ENCODE measurements around the gene TRIP10.

The TRIP10 gene

DNA sequence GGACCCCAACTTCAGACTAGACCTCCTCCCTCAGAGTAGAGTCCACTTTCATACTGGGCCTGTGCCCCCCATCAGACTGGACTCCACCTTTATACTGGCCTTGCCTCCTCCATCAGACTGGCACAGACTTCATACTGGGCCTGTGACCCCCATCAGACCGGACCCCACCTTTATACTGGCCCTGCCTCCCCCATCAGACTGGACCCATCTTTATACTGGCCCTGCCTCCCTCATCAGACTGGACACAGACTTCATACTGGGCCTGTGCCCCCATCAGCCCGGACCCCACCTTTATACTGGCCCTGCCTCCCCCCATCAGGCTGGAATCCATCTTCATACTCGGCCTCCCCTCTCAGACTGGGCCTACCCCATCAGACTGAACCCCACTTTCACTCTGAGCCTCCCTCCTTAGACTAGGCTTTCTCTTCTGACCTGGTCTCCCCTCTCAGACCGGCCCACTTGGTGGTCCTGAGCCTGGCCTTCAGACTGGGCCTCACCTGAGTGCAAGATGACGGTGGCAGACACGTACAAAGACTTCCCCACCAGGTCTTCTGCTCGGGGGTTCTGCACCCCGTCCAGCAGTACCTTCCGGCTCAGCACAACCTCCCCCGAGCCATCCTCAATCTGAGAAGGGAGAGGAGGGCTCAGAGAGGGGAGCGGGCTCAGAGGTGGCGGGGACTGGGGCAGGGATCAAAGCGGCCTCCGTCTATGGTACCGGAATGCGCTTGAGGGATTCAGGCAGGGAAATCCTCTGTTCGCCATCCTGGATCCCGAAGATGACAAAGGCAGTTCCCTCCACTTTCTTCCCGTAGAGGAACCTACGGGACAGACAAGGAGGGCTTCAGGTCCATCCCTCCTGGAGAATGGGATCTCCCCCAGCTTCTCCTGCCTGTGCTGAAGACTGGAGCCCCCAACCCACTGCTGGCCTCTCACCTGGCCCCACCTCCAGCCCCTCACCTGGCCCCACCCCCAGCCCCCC is 26.5 kb upstream of the TRIP10 start:
- DNase-seq: no peak

DNA sequence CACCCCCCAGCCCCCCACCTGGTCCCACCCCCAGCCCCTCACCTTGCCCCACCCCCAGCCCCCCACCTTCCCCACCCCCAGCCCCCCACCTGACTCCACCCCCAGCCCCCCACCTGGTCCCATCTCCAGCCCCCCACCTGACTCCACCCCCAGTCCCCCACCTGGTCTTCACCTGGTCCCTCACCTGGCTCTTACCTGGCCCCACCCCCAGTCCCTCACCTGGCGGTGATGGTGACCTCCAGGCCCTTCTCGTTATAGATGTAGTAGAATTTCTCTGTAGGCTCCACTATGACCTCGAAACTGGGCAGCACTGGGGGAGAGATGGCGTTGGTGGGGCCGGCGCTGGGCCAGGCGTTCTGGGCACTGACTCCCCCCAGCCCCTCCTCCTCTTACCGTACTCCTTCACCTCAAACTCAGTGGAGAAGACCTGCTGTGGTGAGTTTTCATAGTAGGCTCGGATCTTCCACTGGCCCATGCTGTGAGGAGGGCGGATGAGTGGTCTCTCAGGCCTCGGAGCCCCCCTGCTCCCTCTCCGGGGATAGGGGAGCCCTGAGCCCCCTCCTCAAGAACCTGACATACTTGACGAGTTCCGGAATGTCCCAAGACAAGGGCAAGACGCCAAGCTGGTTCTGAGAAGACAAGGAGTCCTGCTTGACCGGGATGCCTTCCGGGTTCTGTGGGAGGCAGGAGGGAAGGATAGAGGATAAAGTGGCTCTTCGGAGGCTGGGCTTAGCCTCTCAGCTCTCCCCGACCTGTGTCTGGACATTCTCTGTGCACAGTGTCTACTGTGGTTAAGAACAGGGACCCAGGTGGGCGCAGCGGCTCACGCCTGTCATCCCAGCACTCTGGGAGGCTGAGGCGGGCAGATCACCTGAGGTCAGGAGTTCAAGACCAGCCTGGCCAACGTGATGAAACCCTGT is 25.4 kb upstream of the TRIP10 start:
- no peak for DNase-seq

DNA sequence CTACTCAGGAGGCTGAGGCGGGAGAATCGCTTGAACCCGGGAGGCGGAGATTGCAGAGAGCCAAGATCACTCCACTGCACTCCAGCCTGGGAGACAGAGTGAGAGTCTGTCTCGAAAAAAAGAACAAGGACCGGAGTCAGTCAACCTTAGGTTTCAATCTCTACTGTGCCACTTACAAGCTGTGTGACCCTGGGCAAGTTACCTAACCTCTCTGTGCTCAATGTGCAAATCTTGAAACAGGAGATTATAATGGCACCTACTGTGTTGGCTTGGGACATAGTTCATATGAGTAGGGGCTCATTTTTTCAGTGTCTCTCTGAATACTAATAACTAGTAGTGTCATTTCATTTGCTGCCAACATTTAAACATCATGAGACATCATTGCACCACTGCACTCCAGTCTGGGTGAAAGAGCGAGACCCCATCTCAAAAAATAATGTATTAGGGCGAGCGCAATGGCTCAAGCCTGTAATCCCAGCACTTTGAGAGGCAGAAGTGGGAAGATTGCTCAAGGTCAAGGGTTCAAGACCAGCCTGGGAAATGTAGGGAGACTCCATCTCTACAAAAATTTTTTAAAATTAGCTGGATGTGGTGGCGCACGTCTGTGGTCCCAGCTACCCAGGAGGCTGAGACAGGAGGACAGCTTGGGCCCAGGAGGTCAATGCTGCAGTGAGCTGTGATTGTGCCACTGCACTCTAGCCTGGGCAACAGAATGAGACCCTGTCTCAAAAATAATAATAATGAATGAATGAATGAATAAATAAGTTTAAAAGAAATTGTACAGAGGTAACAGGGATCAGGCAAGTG is 24.5 kb upstream of the TRIP10 start:
- no peak for DNase-seq

DNA sequence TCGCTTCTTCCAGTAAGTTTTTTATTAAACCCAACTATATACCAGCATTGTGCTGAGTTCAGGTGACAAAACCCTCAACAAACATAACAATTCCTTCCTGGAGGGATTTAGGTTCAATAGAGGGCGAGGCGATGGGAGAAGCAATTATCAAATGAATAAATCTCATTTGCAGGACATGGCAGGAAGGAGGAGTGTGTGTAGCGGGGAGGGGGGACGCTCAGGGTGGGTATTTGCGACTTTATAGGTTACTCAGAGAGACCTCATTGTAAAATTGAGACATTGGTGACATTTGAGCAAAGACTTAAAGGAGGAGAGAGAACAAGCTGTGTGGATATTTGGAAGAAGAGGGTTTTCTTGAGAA is 22.9 kb upstream of the TRIP10 start:
- no peak for DNase-seq

DNA sequence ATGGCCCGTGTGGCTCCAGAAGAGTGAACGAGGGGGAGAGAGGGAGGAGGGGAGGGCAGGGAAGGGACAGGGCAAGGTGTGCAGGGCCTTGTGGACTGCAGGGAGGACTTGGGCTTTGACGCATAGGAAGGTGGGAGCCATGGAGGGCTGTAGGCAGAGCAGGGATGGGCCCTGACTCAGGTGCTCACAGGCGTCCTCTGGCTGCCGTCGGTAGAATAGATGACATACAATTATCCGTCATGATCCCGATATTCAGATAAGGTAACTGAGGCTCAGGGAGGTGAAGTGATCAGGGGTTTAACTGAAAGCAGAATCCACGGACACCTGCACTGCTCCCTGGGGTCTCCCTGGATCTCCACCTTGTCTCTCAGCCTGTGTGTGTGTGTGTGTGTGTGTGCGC is 22.4 kb upstream of the TRIP10 start:
- DNase-seq: no peak

DNA sequence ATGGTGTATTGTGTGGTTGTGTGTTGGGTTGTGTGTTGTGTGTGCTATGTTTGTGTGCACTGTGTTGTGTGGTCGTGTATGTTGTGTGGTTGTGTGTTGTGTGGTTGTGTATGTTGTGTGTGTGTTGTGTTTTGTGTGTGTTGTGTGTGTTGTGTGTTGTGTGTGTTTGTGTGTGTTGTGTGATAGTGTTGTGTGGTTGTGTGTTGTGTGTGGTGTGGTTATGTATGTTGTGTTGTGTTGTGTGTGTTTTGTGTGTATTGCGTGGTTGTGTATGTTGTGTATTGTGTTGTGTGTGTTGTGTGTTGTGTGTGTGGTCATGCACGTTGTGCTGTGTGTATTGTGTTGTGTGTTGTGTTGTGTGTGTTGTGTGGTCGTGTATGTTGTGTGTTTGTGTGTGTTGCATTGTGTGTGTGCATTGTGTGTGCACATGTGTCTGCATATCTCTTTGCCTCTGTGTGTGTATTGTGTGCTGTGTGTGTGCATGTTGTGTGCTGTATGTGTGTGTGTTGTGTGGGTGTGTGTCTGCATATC is 22.0 kb upstream of the TRIP10 start:
- no peak for DNase-seq

- no peak for DNase-seq
Measured at GRCh38 chr19:6718111-6718740, 21.3 kb upstream of the TRIP10 start.

DNA sequence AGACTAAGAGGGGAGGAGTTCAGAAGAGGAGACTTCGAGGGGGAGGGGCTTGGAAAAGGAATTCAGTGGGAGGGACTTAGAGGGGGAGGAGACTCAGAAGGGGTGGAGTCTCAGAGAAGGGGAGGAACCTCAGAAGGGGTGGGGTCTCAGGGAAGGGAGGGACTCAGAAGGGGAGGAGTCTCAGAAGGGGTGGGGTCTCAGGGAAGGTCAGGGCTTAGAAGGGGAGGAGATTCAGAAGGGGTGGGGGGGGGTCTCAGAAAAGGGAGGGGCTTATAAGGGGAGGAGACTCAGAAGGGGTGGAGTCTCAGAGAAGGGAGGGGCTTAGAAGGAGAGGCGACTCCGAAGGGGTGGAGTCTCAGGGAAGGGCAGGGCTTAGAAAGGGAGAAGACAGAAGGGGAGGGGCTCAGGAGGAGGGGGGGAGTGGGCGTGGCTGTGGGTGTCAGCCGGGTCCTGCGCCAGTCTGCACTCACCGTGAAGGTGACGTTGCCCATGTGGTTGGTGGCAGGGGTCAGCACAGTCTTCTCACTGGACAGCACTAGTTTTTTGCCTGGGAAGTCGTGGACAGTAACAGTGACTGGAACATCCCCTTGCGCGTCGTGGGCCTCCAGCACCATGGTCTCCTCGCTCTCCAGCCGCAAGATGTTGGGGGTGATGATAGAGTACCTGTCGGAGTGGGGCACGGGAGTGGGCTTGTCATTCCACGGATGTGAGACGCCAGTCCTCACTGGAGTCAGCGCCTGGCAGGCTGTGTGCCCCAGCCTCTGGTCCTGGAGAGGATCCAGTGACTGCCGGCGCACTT is 20.5 kb upstream of the TRIP10 start:
- no peak for DNase-seq

GRCh38 chr19:6719540-6719861 is 20.0 kb upstream of the TRIP10 start:
- DNase-seq: no peak

GRCh38 chr19:6719992-6720368 is 19.5 kb upstream of the TRIP10 start:
- no peak for DNase-seq

- no peak for DNase-seq
Measured at GRCh38 chr19:6720369-6721137, 18.9 kb upstream of the TRIP10 start, which contains the start of gene C3. Gene C3, minus strand, starts transcription at chr19:6720650. Its CDS starts 61 bp downstream, at chr19:6720589.

- no peak for DNase-seq
Measured at GRCh38 chr19:6721138-6721474, 18.4 kb upstream of the TRIP10 start.

- DNase-seq: no peak
Measured at GRCh38 chr19:6721773-6722172, 17.7 kb upstream of the TRIP10 start.

DNA sequence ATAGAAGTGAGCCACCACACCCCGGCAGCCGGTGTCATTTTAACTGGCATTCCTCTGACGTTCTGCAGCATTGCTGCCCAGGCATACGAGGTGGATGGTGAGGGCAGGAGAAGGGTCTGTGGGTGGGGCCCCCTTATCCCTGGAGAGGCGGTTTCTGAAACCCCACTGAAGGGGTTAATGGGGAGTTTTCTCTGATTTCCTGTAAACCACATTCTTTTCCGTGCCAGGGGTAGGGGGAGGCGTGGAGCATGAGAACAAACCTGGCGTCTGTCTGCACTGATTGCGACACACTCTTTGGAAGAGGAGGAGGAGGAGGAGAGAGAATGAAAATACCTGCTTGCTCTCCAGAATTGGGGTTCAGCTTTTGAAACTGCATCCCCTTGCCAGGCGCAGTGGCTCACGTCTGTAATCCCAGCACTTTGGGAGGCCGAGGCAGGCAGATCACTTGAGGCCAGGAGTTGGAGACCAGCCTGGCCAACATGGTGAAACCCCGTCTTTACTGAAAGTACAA is 16.3 kb upstream of the TRIP10 start:
- DNase-seq: no peak

- DNase-seq: no peak
Measured at GRCh38 chr19:6723738-6724137, 15.7 kb upstream of the TRIP10 start.

DNA sequence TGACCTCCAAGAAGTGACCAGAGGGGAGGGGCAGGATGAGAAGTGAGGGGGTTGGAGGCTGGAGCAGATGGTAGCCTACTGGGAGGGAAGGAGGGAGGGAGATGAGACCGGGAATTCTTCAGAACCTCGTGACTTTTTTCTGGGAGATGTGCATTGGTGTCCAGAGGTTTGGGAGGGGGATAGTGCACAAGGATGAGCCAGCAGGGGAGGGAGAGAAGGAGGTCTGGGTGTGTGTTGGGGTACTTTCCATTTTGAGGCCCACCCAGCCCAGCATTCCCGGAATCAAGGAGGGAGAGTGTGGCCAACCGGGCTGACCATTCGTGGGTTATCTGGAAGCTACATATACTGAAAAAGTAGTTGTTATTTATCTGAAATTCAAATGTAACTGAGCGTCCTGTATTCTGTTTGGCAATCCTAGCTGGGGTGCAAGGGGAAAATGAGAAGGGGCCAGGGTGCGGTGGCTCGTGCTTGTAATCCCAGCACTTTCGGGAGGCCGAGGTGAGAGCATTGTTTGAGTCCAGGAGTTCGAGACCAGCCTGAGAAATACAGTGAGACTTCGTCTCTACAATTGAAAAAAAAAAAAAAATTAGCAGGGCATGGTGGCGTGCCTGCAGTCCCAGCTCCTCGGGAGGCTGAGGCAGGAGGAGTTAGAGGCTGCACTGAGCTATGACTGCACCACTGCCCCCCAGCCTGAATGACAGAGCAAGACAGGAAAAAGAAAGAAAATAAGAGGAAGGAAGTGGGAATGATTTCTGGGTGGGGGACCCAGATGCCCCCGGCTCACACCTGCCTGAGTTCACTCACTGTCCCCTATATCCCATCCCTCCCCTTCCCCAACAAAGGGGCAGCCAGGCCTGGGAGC is 14.6 kb upstream of the TRIP10 start:
- DNase-seq: no peak

GRCh38 chr19:6725513-6726231 is 13.8 kb upstream of the TRIP10 start:
- DNase-seq: no peak

GRCh38 chr19:6728346-6728745 is 11.1 kb upstream of the TRIP10 start:
- DNase-seq: no peak
